GM19043 (cell line): ENCODE data around the gene FGF4.

Source experiments
- ATAC-seq: cut with Tn5 transposase; IDR thresholded peaks from one replicate; pipeline ENCODE4 v1.9.1; 2021; ENCODE audit warnings: low read depth; ENCODE audit not compliant: unreplicated experiment

FGF4 gene

DNA sequence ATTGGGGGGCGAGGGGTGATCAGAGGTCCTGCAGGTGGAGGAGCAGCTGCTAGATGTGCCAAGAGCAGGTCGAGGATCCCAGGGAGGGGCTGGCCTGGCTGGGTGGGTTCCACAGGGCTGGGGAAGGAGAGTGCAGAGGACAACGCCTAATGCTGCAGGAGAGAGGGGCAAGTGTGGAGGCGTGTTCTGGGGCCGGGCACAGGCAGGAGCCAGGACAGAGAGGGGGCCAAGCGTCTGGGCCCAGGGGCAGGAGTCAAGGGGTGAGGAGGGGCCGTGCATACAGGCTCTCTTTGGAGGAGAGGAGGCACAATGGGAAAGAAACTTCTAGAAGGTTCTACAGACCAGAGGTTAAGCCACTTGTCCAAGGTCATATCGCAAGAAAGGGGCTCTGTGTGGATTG lies 44.6 kb downstream of the FGF4 start:
- ATAC-seq: no peak

DNA sequence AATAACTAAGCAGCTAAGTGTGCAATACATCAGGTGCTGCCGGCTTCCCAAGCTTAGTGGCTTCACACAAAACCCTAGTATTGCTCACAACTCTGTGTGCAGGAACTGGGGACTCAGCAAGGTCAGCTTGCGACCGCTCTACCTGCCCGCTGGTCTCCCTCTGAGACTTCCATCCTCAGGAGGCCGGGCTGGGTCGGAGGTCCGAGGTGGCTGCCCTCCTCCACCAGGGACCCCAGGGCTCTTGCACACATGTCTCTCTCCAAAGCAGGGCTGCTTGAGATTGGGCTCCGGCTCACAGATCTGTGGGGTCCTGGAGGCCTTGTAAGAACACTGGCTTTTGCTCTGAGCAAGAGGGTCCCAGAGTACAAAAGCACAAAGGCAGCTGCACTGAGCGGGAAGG lies 45.9 kb downstream of the FGF4 start:
- ATAC-seq: no peak

DNA sequence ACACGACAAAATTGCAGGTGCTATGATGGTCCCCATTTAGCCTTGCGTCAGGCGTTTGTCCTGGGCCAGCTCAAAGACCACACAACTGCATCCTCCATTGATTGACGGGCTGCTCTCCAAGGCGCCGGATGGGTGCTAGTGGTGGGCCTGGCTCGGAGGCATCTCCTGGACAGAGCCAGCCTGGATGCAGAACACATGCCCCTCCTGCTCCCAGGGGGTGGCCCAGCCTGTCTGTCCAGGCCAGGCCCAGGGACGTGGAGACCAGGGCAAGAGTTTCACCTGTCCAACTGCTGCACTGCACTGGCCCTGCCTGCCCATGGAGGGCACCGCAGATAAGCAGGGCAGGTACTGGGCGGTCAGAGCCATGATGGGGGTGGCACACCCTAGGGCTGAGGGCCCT lies 47.9 kb downstream of the FGF4 start:
- ATAC-seq: no peak

DNA sequence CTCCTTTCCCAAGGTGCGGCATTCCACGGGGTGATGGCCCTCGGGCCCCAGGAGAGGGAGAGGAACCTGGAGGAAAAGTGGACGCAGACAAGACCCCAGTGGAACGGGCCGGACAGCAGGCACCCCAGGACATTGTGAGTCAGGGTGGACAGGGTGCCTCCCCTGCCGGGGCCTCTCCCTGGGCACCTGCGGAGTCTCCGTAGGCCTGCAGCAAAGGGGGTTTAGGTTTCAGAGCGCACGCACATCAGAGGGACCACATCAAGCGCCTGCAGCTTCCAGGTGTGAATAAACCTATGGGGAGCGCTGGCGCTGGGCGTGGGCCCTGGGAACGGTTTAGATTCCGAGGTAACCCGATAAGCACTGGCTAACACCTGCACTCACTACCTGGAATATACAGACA lies 48.7 kb downstream of the FGF4 start:
- no peak for ATAC-seq

DNA sequence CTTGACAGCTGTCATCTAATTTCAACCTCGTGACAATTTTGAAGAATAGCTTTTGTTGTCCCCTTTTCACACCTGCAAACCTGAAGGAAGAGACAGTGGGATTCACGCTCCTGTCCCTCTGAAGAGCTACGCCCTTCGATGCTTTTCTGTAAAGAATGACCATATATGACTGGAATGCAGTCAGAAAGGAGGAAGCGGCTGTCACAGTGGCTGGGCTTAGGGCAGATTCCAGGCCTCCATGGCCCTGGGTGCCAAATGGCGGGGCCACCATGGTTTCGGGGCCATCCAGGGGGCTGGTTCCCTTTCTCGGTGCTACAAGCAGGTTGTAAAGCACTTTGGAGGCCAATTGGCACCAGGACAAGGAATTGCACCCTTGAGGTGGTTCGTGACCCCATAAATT lies 49.1 kb downstream of the FGF4 start:
- no peak for ATAC-seq

DNA sequence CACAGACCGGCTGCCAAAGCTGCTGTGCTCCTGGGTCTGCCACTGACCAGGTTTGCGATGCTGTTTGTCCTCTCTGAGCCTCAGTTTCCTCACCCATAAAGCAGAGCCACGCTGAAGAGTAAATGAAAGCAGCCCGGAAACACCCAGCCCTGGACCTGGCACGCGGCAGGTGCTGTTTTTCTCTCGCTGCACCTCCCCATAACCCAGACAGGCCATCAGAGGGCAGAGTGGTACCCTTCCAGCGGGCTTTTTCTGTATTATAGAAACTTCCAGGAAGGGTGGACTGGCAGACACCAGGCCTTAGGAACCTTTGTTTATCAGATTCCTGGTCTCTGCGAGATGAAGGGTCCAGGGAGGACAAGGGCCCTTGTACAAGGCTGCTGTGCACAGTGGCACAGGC lies 53.4 kb downstream of the FGF4 start:
- no peak for ATAC-seq

DNA sequence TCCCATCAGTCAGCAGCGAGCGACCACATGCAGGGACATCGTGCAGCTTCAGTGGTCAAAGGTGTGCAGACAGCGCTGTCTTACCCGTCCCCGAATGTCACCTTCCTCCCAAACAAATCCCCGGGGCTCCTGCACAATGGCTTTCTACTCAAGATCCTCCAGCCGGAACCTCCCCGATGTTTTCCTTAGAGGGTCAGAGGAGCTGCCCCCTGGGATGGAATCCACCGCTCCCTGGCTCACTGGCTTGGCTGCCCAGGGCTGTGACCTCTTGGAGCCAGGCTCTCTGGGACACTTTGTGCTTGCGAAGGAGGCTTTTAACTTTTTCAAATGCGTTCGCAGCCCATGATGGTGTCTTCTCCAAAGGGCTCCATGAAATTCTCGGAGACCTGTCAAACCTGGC lies 54.0 kb downstream of the FGF4 start:
- ATAC-seq: no peak
